RWPE1 (cell line): ENCODE results near the gene INO80B.
A peak's percentile ranks its signal among the peaks of the same experiment; 100 is the strongest.

ENCODE experiments used
- CTCF ChIA-PET: fragments of 350-600 bp; sonication (Branson Sonifier 250); formaldehyde crosslinking; extraction: SDS; loops from one replicate; lab custom pipeline; 2021; lab: Yijun Ruan, JAX
- POLR2A ChIA-PET: fragments of 400-600 bp; formaldehyde crosslinking; extraction: SDS; loops from one replicate; lab custom pipeline; 2020; ENCODE audit warnings: antibody characterized with exemption; ENCODE audit not compliant: low non-redundant PET; lab: Yijun Ruan, JAX
- DNase-seq: peaks from one replicate; pipeline ENCODE4 v3.0.0; 2012; ENCODE audit warnings: low spot score
- H3K27ac ChIP-seq: fragments of 450-650 bp; 2 replicates; pipeline ENCODE4 v1.5.1; 2017
- CTCF ChIP-seq: fragments of 450-650 bp; conservative IDR thresholded peaks from 2 replicates; pipeline ENCODE4 v1.5.1; 2017; ENCODE audit warnings: low read depth, mild to moderate bottlenecking

INO80B gene

GRCh38 chr2:74500578-74500946, 45.7 kb downstream of the INO80B start:
- no peak overlapping the region for H3K27ac ChIP-seq
- no peak for DNase-seq
- ChIA-PET CTCF (interaction anchor here (1.1 to 1.8 kb wide), 2 partner anchors 18 to 31 kb away, joined by 4 to 9 read pairs; partner anchors contain the start of genes CCDC142 and TTC31), POLR2A (interaction anchor here (1.3 kb wide), 1 partner anchor 18 kb away, joined by 5 read pairs; the partner anchor contains the start of genes CCDC142 and TTC31)
- no peak for TF ChIP-seq CTCF

DNA sequence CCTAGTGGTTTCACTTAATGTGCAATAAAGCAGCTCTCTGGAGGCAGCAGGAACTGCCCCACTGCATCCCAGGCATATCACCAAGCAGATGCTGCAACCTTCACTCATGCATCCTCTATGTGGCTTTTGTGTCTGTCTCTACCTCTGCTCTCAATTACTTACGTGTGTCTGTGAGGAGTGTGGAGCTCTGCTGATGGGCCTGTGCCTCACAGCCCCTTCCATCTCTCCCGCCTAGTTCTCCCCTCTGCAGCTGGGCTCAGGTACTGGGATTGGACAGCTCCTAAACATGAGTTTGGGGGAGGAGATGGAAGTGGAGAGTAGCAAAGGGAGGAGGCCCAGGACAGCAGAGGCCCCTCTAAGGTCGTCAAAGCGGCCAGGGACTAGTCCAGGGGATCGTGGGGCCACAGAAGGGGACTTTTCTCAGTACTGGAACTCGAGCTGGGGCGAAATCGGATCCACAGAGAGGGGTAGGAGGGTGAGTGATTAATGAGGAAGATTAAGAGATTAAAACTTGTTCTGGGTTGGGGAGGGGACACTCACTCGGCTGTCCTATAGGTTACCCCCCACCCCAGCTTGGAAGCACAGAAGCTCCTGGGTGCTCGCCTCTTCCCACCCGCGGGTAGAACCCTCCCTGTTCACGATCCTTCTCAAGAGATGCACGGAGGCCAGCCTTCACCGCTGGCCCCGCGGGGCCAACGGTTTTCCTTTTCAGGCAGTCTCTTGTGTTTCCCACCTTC, 46.6 kb downstream of the INO80B start:
- ChIA-PET POLR2A (no interaction called here), CTCF (interaction anchor here (0.6 to 1.8 kb wide), 2 partner anchors 19 to 43 kb away, joined by 3 to 9 read pairs; partner anchors contain the start of genes CCDC142 and TTC31)
- no peak overlapping the region for H3K27ac ChIP-seq
- TF ChIP-seq CTCF = no peak
- DNase-seq = no peak

DNA sequence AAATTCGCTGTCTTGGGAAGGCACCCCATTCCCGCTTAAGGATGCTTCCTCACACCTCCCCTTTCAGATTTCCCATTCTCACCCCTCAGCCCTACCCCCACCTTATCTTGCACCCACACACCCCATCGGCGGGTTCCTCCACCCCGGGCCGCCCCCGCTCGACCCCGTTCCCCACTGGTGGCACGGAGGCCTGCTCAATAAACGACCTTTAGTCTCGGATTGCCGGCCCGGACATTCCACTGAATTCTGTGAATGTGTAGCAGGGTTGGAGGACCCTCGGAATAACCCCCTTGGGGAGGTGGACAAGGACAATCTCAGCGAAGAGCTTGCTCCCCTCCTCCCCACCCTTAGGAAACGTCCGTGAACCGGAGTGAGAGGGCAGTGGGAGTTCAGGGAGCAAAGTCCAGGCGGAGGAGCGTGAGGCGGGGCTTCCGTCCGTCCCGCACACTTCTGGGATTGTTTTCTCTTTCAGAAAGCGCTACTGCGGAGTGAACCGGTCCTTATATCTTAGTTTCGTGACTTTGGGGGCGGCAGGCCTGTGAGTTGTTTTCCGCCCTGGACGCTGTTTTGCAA, 47.3 kb downstream of the INO80B start:
- H3K27ac ChIP-seq = peak overlapping the region; percentile 96; the same call in 1 of the 2 replicates
- TF ChIP-seq CTCF = no peak

DNA sequence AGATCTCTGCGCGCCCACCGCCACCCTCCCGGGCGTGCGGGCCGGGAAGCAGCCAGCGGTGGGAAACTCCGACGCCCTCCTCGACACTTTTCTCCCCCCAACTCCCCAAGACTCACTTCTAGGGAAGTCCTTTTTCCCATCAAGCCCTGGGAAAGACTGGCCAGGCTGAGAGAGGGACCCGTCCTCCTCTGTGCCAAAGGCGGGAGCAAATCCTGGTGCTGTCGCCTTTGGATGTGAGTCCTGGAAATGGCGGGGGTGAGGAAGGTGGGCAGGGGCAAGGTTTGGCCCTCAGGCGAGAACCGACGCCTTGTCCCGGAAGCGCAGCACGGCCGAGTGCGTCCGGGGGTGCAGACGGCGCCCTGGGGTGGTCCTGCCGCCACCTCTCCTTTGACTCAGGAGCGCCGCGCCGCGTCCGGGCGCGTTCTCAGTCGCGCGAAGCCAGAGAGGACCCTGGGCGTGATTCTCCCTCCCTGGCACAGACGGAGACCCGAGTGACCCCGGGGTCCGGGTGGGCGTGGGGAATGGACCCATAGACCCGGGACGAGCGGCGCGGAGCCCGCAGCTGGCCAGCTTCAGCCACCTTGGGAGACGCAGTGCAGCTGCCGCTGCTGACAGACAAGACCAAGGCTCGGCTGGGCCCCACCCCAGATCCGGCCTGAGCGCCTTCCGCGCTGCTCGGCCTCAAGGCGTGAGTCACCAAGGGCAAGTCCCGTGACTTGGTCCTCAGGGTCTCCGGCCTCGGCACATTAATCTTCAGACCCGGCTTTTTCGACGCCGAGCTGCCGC, 48.0 kb downstream of the INO80B start:
- peak; percentile 75 for DNase-seq
- H3K27ac ChIP-seq = peak overlapping the region; percentile 96
- CTCF ChIA-PET = interaction anchor here (0.6 to 1.9 kb wide), 4 partner anchors 11 to 99 kb away, joined by 3 to 7 read pairs (median 3); partner anchors contain the start of genes CCDC142 and TTC31
- peak; percentile 49 for TF ChIP-seq CTCF
- POLR2A ChIA-PET = interaction anchor here (0.9 to 1.0 kb wide), 3 partner anchors 19 to 26 kb away, joined by 3 to 4 read pairs (median 3); no protein-coding TSS in a partner anchor

More for the DNA sequence above, 47.3 kb downstream of the INO80B start:
- CTCF ChIA-PET = interaction anchor here (0.6 kb wide), 1 partner anchor 43 kb away, joined by 3 read pairs; no protein-coding TSS in a partner anchor
- POLR2A ChIA-PET = no interaction called here
- DNase-seq = no peak

DNA sequence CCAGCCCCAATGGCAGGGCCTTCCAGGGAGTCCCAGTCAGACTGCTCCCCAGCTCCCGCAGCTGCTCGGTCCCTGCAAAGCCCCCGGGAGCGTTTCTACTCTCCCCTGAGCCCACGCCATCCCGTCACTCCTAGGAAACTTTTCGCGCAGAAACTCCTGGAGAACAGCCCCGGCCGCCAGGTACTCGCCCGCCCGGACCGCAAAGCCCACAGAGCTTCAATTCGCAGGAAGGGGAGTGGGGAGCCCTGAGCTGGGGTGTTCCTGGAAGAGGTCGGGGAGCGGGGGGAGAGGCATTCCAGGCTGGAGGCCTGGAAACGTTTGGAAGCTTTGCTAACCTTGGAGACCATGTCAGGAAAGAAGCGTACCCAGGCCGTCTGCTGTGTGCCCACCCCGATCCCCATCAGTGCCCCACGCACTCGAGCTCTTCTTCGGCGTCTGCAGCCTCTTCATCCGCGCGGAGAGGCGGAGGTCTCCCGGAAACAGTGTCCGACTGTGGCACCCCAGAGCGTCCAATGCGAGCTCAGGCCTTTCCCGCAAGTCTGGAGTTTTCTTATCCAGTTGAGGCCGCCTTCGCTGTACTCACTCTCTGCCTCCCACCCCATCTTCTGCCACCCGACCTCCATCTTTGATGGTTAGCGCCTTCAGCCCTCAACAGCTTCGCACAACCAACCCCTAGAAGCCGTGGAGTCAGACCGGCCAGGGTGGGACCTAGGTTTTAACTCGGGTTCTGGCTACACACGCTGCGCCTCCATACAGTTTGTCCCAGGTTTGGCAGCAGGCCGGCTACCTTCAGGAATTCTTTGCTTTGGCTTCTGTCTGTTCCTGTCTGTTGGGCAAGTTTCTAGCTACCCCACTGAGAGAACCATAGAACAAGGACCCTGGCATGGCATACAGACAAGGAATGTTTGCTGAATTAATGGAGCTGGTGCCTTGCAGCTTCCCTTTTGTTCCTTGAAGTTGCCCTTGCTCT, 48.9 kb downstream of the INO80B start:
- ChIA-PET POLR2A (interaction anchor here (0.9 to 1.0 kb wide), 3 partner anchors 20 to 25 kb away, joined by 3 to 4 read pairs (median 3); no protein-coding TSS in a partner anchor), CTCF (interaction anchor here (0.6 to 1.9 kb wide), 4 partner anchors 10 to 96 kb away, joined by 3 to 7 read pairs (median 3); partner anchors contain the start of genes CCDC142 and TTC31)
- peak overlapping the region; percentile 96 for H3K27ac ChIP-seq
- no peak for DNase-seq
- TF ChIP-seq CTCF = no peak
